GM21576 (cell line): ENCODE data around the gene EOLA1.
A peak's percentile ranks its signal among the peaks of the same experiment; 100 is the strongest.
"Not testable (repeated sequence)": the region's sequence is repeated elsewhere in the genome, so short reads cannot be mapped to it uniquely, and the experiment has no call there.

Experiments used
- ATAC-seq: cut with Tn5 transposase; IDR thresholded peaks from one replicate; pipeline ENCODE4 v1.9.1; 2021; ENCODE audit warnings: mild to moderate bottlenecking, moderate library complexity; ENCODE audit not compliant: unreplicated experiment

EOLA1 gene

DNA sequence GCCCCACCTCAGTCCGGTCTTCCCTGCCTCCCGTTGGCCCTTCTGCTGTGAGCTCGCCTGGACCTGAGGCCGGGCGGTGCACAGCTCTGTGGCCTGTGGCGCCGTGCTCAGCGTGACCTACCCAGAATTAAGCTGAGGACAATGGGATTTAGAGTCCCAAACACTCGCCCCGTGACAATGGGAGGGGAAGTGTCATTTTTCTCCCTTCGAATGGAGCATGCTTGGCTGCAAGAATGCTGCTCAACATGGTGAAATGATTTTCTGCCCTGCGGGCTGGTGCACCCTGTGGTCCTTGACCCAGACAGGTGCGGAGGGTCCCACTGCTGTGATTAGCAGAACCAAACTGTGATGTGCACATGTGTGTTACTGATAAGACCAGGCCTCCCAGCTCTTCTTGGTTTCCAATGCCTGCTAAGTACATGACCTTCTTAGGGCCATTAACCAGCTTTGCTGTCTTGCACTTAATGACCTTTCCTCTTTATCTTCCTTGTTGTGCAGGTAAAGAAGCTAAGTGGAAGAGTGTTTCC, 772 bp downstream of the EOLA1 start:
- ATAC-seq: no peak

DNA sequence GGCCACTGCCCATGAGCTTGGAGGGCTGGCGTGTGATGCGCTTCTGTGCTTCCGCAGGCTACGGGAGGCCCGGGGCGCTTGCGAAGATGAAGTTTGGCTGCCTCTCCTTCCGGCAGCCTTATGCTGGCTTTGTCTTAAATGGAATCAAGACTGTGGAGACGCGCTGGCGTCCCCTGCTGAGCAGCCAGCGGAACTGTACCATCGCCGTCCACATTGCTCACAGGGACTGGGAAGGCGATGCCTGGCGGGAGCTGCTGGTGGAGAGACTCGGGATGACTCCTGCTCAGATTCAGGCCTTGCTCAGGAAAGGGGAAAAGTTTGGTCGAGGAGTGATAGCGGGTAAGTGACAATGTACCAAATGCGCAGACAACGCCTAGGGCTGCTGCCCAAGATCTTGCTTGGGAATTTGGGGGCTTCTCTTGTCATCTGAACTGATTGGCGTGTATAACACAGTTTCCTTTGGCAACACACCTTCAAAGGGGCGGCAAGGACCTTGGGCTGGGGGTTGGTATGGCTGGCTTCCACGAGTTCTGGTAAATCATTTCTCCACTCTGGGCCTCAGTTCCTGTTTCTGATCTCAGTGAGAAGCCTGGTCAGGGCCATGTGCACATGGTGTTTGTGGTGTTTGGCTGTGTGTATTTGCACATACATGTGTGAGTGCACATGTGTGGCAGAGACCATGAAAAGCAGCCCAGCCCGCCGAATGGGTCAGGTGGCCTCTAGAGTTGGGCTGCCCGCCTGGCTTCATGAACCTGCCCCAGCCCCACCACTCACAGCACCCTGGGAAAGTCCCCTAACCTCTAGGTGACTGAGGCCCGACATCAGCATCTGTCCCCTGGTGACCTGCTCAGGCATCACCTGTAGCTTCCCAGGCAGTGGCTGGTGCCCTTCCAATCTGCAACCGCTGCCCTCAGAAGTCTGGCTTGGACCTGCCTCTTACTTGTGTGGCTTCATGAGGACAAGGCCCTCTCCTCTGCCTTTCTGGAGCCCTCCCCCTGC, 5.0 kb downstream of the EOLA1 start:
- ATAC-seq: not testable (repeated sequence)

DNA sequence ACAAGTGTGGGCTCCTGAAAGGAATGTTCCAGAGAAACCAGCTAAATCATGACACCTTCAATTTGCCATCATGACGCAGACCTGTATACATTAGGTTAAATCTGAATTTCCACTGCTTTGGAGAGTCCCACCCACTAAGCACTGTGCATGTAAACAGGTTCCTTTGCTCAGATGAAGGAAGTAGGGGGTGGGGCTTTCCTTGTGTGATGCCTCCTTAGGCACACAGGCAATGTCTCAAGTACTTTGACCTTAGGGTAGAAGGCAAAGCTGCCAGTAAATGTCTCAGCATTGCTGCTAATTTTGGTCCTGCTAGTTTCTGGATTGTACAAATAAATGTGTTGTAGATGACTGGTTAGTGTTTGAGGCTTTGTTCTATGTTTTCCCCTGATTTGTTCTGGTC, 6.2 kb downstream of the EOLA1 start:
- not testable (repeated sequence) for ATAC-seq

DNA sequence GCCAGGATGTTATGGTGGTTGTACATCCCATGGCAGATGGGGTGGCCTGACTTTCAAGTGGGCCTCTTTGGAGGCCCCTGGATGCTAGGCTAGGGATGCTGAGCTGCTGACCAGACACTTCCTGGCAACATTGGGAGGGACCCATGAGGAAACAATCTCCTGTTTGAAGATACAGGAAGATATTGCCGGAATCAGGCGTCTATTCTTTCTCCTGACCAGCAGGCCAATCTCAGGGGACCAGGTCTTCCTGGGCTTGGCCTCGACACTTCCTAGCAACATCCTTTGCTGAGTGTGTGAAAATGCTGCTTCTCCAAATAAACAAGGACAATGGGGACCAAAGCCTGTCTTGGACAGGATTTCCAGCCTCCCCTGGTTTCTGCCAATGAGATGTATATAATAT, 7.0 kb downstream of the EOLA1 start:
- ATAC-seq: not testable (repeated sequence)

DNA sequence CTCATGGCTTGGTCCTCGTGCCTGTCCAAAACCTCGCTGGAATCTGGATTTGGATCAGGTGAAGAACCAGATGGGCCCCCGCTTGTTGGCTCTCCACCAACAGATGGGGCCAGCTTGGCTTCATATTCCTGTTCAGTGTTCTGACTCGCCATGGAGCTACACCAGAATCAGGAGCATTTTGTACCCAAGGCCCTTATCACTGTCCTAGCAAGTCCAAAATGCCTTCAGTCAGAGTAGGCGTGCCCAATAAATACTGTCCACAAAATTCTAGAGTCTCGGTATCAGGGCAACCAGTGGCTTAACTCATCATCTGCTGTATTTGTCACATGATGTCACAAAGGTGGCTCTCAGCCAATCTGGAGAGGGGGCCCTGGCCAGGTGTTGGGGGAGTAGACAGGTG, 8.9 kb downstream of the EOLA1 start, which contains the start of gene HSFX3:
Gene HSFX3 (minus strand): TSS at position 224 of the 400 bp plus-strand sequence. CDS start 72 bp downstream, at position 152.
- not testable (repeated sequence) for ATAC-seq

DNA sequence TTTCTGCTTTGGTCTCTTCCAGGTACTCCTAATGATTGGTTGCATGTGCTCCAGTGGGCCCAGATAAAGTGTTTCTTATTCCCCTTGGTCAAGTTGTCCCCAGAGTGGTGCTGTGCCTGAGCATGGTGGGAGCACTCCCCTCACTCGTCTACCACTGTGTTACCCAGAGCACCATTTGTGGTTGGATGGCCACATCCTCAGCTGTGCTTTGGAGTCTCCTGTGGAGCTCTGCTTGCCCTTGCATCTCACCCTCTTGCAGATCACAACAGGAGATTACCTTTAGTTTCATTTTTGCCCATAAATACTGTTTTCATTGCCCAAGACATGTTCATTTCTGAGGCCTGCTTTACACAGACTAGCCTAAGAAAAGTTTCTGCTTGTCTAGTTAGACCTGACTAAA, 9.6 kb downstream of the EOLA1 start:
- not testable (repeated sequence) for ATAC-seq

DNA sequence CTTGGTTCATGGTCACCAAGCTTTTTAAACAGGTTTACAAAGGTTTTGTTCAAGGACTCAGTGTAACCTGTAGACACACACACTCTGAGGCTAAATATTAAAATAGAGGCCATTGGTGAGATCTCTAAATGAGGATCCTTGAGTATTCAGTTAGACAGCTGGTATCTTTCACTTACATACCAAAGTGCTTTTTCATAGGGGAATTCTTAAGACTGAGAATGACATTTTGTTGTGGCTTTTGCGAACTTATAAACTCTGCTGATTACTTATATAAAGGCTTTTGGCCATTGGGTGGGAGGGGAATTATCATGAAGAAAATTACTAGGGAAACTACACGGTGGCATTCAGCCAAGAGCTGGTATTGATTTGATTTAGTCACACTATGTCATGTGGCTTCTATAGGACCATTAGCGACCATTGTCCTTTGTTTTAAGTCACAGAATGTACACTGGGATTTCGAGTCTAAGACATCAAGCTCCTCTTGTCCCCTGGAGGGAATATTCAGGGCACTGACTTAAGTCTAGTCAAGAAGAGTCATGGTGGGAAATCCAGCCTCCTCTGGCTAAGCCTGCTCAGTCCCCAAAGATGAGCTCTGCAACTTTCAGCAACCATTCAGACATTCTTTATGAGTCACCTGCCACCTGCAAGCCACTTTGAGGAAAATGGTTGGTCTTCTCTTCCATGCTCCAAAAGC, 10.6 kb downstream of the EOLA1 start:
- ATAC-seq: not testable (repeated sequence)

DNA sequence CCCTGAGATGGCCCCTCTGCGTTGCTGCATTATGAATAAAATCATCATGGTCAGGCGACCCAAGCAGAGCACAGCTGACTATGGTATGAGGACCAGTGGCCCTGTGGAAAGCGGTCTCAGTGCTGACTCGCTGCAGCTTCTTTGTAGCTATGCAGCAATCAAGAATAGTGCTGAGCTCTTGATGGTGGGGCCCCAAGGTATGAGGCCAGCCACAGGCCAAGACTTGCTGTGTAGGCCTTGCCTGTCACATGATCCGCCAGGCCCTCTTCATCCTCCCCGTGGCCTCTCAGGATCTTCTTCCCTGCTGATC, 11.1 kb downstream of the EOLA1 start:
- ATAC-seq: not testable (repeated sequence)

DNA sequence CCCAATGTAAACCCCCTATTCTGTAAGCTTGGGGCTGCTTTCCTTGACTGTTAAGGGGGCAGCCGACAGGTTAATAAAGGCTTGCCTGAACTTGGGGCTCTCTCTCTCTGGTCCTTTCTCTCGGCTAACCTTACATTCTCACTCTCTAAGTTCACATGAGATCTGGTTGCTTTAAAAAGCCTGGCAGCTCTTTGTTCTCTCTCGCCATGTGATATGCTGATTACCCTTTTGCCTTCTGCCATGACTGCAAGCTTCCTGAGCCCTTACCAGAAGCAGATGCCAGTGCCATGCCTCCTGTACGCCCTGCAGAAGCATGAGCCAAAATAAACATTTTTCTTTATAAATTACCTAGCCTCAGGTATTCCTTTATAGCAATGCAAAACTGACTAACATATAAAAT, 14.4 kb downstream of the EOLA1 start:
- not testable (repeated sequence) for ATAC-seq

DNA sequence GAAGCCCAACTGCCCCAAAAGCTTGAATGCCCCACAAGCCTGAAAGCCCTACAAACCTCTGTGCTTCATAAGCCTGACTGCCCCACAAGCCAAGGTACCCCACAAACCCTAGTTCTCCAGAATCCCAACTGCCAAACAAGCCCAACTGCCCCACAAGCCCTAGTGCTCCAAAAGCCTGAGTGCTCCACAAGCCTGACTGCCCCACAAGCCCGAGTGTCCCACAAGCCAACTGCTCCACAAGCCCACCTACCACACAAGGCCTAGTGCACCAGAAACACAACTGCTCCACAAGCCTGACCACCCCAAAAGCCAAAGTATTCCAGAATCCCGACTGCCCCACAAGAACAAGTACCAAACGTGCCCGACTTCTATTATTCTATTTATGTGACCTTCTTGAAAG, 22.5 kb downstream of the EOLA1 start:
- no peak for ATAC-seq

DNA sequence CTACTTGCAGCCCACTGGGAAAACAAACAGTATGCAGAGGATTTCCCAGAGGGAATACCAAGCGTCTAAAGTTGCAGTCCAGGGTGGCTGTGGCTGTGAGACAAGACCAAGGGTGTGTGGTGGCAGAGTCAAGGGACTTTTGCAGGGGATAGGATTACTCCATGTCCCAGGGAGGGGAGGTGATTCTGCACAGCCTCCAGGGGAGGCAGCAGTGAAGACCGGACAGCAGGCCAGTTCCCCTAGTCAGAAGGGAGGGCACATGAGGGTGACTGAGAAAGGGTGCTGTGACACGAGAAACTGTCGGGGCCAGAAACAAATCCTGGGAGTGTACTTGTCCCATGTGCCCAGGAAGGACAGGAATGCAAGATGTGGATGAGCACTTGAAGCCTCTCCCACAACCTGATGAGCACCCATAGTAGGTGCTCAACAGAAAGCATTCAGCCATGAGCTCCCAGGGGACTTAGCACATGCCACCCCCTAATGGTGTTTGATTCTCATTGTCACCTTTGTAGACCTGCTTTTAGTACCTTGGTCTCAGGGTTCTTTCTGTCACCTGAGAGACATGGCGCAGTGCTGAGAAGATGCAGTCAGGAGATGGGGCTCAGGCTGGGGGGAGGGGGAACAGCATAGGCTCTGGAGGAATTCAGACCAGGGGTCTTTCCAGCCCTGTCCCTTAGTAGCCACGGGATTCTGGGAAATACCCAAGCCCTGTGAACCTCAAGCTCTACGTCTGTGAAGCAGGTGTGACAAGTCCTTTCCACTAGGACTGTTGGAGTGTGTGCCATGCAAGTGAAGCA, 27.0 kb downstream of the EOLA1 start:
- ATAC-seq: no peak

DNA sequence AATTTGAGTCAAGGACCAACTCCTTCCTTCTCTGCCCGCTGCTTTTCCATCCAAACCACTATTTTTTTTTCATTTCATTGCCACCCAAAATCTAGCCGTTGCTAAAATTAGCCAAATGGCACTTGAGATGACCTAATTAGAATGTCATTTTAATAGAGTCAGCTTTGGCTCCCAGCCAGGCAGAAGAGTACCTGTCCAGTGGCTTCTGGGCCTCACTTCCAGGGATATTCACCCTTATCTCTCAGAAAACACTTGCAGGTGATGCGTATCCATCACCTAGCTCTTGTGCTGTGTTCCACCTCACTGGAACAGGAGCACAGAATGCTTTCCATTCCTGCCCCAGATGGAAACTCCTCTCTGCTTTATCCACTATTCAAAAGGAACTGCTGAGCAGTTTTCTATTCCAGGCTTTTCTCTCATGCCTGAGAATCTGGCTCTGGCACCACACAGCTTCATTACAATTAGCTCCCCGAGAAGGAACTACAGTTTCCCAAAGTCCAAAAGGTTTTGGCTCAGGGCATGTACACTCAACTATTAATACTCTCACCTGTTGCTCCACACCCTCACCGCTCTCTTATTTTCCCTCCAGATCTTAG, 28.0 kb downstream of the EOLA1 start:
- no peak for ATAC-seq

DNA sequence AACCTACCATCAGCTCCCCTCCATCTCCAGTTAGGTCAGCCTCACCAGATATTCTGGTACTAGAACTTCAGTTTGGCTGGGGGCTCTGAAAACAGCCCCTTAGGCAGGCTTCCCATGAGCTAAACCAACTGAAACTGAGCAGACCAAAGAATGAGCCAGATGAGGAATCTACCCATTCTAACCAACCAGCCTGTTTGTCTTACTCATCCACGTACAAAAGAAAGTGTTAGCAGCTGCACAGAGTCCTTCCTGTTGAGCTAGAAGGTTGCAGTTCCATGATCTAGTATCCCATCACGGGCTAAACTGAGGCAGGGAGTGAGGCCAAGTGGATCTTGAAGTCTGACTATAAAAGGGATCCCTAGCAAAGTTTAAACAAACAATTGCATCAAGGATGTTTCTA, 29.0 kb downstream of the EOLA1 start:
- no peak for ATAC-seq

DNA sequence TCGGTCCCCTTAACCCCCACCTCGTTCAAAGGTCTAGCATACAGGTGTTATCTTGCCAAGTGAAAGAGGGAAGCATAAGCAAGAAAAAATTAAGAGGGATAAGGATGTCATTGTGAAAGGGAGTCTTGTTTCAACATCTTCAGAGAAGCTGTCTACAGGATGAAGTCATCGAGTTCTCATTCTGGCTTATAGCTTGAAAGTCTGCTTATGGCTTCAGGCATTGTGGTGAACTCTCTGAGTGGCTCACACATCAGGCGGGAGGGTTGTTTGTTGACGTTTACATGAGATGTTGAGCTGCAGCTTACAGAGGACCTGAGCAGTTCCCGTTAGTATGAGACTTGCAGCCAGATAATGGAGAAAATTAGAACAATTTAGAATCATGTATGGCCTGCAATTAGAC, 29.9 kb downstream of the EOLA1 start:
- ATAC-seq: no peak

DNA sequence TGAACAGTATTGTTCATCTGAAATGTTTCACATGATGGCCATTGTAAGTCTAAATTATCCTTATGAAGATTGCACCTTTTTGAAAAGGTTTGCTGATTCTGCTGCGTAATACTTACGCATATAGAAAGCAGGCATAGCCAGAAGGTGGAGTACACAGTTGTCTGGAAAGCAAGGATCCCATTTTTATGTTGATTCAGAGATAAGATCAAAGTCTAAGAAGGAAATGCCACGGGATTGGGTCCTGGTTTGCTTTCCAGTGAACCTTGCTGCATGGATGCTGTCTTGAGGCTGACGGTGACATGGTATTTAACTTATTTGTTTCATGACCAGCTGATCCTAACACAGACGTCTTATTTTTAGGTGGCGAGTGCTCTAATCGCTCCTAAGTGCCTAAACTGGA, 31.0 kb downstream of the EOLA1 start:
- no peak for ATAC-seq

DNA sequence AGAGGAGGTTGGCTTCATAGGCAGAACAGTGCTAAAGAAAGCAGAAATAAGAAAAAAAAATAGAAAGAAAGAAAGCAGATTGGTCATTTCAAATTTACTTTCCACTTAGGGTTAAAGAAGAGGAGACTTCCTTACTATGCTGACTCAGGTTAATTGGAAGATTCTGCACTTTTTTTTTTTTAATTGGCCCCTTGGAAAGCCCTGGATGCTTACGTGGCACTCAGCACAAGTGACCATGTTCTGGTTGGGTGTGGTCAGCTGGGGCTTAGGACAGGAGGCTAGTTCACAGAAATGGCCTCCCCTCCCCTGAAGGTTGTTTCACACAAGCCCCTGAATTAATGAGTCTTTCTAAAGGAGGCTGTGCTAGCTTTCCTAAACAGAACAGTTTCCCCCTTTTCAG, 31.9 kb downstream of the EOLA1 start:
- no peak for ATAC-seq

DNA sequence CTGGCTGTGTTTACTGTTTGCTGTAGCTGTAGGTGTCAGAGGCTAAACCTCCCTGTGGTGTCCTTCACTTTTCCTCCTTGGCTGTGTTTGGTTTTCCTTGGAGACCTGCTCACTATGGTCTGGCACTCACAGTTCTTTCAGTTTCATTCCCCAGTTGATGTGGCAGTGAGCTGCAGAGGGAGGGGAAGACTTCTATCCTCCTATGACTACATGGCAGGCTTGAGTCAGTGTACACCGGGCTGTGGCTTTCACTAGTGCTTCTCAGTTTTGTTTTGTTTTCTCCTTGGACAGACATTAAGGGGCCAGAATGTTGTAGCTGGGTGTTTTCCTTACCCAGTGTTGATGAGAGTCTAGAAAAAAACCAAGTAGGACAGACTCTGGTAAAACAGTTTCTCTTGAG, 32.6 kb downstream of the EOLA1 start:
- peak; percentile 100 for ATAC-seq

DNA sequence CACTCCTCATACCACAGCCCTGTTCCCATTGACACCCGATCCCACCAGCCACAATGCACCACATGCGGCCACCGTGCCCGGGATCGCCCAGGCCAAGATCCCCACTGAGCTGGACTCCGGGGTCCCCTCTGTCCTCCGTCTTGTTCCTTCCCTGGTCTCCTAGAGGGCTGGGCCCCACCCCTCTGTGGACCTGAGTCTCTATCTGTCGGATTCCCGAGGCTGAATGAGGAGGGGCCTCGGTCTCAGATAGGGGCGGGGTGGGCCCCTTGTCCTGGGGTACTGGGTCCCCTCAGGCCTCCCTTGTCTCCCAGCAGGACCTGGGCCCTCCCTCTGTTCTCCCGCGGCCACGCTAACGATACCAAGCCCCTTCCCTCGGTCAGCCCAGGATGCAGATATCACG, 44.8 kb downstream of the EOLA1 start:
- ATAC-seq: not testable (repeated sequence)

DNA sequence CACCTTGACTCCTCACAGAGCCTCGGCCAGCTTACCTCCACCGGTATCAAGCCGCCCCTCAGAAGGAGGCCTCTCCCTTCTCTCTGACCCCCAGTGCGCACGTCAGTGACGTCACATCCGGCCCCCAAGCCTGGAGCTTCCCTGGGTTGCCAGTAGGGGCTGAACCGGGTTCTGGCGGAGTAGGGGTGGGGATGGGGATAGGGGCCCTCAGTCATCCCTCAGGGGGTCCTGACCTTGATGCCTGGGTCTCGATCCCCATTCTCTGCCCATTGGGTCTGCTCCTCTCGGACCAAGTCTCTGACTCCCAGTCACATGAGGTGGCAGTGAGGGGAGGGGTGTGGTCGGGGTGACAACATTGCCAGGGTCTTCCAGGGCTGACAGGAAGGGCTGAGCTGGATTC, 46.5 kb downstream of the EOLA1 start, which contains the start of gene MAGEA9B:
Gene MAGEA9B (minus strand): TSS at position 101 of the 400 bp plus-strand sequence. CDS start 4,280 bp downstream, outside the sequence.
- not testable (repeated sequence) for ATAC-seq

DNA sequence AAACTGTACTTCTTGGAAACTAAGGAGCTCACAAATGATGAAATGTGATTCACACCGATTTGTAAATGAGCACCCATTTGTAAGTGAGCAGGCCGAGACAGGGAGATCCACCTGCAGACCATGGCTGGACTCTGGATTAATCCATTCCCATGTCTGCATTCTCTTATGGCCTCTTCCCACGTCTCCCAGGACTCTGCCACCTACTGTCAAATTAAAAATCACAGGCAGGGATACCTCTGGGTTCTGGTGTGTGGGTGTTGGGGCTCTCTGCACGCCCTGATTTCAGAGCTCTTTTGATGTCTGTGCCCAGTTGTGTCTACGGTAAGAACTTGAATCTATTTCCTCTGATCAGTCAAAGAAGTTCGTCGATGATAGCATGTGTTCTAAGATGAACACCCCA, 50.2 kb downstream of the EOLA1 start:
- ATAC-seq: not testable (repeated sequence)
